Suprapubic skin (tissue), 3 donors: Measurements from ENCODE around the gene PLOD1.

Source experiments
- POLR2A ChIP-seq, 2 donors: fragments of 450-650 bp; IDR thresholded peaks; one replicate each; pipeline ENCODE4 v1.6.1; 2017; ENCODE audit warnings: antibody characterized with exemption in 2 of 2, mild to moderate bottlenecking in 2 of 2, moderate library complexity in 2 of 2
- TF ChIP-seq, protein P1 (sequence below), 2 donors: fragments of 200-600 bp in 1 of 2; fragments of 450-650 bp in 1 of 2; sonication (generic) in 1 of 2; IDR thresholded peaks; one replicate each; pipeline ENCODE4 v1.5.1; 2016 to 2019; ENCODE audit warnings: antibody characterized with exemption in 2 of 2, mild to moderate bottlenecking in 1 of 2, moderate library complexity in 1 of 2

GRCh38 chr1:11981378-11982009 is 47.0 kb downstream of the PLOD1 start:
- TF ChIP-seq, protein P1, sequence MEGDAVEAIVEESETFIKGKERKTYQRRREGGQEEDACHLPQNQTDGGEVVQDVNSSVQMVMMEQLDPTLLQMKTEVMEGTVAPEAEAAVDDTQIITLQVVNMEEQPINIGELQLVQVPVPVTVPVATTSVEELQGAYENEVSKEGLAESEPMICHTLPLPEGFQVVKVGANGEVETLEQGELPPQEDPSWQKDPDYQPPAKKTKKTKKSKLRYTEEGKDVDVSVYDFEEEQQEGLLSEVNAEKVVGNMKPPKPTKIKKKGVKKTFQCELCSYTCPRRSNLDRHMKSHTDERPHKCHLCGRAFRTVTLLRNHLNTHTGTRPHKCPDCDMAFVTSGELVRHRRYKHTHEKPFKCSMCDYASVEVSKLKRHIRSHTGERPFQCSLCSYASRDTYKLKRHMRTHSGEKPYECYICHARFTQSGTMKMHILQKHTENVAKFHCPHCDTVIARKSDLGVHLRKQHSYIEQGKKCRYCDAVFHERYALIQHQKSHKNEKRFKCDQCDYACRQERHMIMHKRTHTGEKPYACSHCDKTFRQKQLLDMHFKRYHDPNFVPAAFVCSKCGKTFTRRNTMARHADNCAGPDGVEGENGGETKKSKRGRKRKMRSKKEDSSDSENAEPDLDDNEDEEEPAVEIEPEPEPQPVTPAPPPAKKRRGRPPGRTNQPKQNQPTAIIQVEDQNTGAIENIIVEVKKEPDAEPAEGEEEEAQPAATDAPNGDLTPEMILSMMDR (IDR thresholded peaks at IDR 0.05): no peak
- no peak for TF ChIP-seq POLR2A (IDR thresholded peaks at IDR 0.05)
